ENCODE data around the gene TST.

TST gene

DNA sequence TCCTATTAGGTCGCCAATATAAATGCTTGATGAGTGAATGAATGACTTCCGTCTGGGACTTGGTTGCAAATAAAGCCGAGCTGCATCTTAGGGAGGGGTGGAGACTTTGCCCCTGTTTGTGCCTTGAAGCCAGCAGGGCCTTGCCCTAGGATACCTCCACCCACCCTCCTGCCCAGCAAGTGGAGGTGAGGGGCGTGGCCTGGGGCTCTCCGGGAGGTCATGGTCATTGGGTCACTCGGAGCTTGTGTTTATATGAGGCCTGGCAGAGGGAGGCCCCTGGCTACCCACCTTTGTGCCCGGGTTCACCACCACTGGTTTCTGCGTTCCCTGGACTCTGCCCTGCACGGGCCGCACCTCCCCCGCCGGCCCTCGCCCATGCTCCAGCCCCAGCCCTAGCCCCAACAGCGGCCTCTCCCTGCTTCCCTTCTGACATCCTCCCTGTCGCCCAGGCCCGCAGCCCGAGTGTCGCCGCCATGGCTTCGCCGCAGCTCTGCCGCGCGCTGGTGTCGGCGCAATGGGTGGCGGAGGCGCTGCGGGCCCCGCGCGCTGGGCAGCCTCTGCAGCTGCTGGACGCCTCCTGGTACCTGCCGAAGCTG lies 4.6 kb upstream of the TST start:
- no peak for DNase-seq (ENCODE audit: extremely low read depth, low read depth)
- TF ChIP-seq, protein P1, sequence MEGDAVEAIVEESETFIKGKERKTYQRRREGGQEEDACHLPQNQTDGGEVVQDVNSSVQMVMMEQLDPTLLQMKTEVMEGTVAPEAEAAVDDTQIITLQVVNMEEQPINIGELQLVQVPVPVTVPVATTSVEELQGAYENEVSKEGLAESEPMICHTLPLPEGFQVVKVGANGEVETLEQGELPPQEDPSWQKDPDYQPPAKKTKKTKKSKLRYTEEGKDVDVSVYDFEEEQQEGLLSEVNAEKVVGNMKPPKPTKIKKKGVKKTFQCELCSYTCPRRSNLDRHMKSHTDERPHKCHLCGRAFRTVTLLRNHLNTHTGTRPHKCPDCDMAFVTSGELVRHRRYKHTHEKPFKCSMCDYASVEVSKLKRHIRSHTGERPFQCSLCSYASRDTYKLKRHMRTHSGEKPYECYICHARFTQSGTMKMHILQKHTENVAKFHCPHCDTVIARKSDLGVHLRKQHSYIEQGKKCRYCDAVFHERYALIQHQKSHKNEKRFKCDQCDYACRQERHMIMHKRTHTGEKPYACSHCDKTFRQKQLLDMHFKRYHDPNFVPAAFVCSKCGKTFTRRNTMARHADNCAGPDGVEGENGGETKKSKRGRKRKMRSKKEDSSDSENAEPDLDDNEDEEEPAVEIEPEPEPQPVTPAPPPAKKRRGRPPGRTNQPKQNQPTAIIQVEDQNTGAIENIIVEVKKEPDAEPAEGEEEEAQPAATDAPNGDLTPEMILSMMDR (IDR thresholded peaks at IDR 0.05; ENCODE audit: low read depth, low read length, missing control alignments), result no peak
- no peak overlapping the region for H3K4me3 ChIP-seq (replicated peaks; ENCODE audit: low read depth, low read length)

DNA sequence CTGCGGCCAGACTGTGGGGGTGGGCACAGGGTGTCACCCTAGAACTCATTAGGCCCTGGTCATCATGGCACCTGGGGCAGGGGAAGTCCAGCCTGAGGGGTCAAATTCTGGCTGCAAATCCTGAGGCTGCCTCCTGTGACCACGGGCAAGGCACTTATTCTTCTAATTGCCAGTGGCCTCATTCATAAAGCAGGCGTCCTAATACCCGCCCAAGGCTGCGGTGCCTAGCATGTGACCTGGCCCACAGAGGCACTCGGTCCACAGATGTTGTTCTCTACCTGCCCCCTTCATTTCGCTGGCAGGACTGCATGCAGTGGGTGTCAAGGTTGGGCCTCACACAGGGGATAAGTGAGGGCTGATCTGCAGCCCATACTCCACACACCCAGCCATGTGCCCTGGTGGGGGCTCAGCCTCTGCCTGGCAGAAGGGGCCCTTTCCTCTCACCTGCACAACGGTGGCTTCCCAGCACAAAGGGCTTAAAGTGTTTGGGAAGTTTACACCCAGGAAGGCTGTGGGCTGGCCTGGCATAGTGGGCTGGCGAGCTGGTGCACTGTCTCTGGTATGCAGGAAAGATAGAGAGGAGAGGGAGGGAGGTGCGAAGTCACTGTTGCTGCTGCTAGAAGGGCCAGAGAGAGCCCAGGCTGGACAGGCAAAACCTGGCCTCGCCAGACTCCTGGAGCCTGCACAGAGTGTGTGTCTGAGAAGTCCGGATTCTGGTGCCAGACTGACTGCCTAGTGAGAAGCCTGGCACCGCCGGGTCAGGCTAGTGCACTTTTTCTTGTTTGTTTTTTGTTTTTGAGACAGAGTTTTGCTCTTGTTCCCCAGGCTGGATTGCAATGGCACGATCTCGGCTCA lies 3.5 kb upstream of the TST start:
- DNase-seq (ENCODE audit: extremely low read depth, low read depth), result no peak
- TF ChIP-seq, protein P1 (IDR thresholded peaks at IDR 0.05; ENCODE audit: low read depth, low read length, missing control alignments), result no peak
- no peak overlapping the region for H3K4me3 ChIP-seq (replicated peaks; ENCODE audit: low read depth, low read length)

DNA sequence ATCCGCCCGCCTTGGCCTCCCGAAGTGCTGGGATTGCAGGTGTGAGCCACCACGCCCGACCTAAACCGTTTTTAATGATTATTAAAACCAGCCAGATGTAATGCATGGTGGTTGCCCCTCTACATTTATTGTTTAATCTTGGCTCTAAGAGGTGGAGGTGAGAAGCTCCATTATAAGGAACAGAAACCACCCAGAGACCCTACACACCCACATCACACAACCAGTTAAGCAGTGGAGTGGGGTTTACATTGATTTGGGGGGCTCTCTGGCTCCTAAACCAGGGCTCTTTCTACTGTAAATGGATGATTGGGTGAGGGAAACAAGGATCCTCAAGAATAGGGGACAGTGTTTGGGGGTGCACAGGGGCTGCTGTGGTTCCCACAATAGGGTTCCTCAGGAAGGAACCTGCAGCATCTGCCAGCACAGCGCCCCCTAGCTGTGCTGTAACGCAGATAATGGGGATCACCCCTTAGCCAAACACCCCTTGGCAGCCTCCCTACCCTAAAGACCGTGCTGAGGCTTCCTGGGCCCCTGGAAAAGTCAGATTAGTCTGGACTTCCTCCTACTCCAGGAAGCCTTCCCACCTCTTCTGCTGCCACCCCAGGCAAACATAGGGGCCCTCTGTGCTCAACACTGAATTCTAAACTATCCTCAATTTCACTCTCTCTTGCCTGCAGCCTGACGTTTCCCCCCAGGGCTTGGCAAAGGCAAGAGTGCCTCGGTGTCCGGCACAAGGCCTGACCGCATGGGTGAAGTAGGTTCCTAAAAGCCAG lies 2.6 kb upstream of the TST start:
- no peak overlapping the region for H3K4me3 ChIP-seq (replicated peaks; ENCODE audit: low read depth, low read length)
- TF ChIP-seq, protein P1 (IDR thresholded peaks at IDR 0.05; ENCODE audit: low read depth, low read length, missing control alignments), result peak; percentile 88
- DNase-seq (ENCODE audit: extremely low read depth, low read depth), result no peak

DNA sequence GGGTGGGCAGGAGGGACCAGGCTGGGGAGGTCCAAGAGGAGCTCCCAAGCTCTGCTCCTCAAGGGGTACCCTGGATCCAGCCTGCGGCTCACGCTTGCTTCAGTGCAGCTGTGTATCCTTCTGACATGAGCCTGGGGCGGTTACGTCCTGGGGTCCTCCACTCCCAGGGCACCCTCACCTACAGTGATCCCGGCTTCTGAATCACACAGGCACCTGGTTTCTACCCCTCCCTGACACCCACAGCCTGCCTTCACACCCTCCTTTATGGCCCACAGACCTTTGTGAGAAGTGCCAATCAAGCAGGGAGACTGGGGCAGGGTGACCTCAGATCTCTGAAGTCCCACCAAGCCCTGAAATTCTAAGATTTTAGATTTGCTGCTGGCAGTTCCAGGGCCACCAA lies 1.8 kb upstream of the TST start:
- TF ChIP-seq, protein P1 (IDR thresholded peaks at IDR 0.05; ENCODE audit: low read depth, low read length, missing control alignments), result no peak

DNA sequence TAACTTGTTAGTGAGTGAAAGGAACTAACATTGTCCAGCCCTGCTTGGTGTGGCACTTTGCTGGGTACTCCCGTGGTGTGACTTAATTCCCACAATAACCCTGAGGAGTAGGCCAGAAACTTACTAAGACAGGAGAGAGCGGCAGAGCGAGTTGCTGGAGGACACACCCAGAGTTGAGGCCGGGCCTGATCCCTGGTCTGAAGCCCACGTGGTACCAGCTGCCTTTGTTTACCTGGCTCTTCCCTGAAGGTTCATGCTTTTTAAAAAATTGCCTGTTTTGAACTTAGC lies 889 bp upstream of the TST start:
- DNase-seq (ENCODE audit: extremely low read depth, low read depth), result no peak
- H3K4me3 ChIP-seq (replicated peaks; ENCODE audit: low read depth, low read length), result peak overlapping the region; percentile 80
- TF ChIP-seq, protein P1 (IDR thresholded peaks at IDR 0.05; ENCODE audit: low read depth, low read length, missing control alignments), result no peak

More for the DNA sequence above, 1.8 kb upstream of the TST start:
- H3K4me3 ChIP-seq (replicated peaks; ENCODE audit: low read depth, low read length), result peak overlapping the region; percentile 80; the same call in 1 of the 2 replicates
- DNase-seq (ENCODE audit: extremely low read depth, low read depth), result no peak

DNA sequence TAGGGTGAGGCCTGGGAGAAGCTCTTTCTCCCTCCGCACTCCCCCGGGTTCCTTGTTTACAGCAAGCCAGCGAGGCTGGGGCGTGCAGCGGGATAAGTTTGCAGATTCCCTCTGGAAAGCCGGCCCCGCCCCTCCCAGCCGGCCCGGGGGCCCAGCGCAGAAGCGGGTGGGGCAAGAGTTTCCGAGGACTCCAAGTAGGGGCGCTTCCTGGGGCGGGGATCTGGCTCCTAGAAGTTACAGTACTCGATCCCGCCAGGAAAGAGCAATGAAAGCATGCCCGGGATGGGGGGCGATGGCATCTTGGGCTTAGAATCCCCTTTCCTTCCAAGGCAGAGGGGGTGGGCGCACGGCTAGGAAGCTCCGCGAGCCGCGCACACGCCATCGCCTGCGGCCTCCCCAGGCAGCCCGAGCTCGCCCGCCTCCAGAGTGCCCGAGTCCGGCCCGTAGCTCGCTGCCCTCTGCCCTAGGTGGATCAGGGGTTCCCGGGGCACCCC lies 385 bp downstream of the TST start:
- H3K4me3 ChIP-seq (replicated peaks; ENCODE audit: low read depth, low read length), result peak overlapping the region; percentile 70
- TF ChIP-seq, protein P1 (IDR thresholded peaks at IDR 0.05; ENCODE audit: low read depth, low read length, missing control alignments), result no peak
- no peak for DNase-seq (ENCODE audit: extremely low read depth, low read depth)

Measured in HFF-Myc (cell line).